HG03442 (cell line): ENCODE data around the gene ZNF624.
"Not testable (repeated sequence)": the region's sequence is repeated elsewhere in the genome, so short reads cannot be mapped to it uniquely, and the experiment has no call there.

ENCODE experiments used
- ATAC-seq: cut with Tn5 transposase; IDR thresholded peaks from one replicate; pipeline ENCODE4 v1.9.1; 2021; ENCODE audit warnings: mild to moderate bottlenecking, moderate library complexity; ENCODE audit not compliant: unreplicated experiment

The ZNF624 gene

DNA sequence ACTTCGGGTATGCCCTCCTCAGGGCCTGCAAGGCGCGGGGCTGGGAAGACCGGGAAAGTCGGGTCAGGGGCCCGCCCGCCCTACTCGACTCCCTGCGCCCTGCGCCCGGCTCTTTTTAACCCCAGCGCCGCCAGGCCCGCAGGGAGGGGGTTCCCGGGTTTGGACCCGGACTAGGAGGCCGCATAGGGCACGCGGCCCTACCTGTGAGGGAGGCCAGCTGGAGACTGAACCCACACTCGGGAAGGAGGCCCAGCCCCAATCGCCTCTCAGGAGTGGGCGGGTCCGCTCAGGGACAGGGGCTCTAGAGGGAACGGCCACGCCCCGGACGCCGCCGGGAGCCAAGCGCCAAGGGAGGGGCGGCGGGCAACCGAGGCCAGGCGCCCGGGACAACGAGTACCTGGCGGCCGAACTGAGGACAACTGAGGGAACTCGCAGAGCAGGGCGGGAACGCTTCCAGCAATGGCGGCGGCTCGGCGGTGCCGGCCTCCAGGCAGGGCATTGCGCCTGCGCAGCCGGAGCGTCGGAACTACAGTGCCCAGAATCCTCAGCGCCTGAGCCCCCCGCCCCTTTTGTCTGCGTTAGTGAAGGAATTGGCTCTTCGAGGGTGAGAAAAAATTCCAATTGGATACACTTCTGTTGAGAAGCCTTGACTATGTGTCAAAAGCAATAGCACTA is at the start of gene ZNF624:
Gene ZNF624, minus strand, starts transcription at position 484 of the 675 bp plus-strand sequence.
- peak; percentile 87 for ATAC-seq

DNA sequence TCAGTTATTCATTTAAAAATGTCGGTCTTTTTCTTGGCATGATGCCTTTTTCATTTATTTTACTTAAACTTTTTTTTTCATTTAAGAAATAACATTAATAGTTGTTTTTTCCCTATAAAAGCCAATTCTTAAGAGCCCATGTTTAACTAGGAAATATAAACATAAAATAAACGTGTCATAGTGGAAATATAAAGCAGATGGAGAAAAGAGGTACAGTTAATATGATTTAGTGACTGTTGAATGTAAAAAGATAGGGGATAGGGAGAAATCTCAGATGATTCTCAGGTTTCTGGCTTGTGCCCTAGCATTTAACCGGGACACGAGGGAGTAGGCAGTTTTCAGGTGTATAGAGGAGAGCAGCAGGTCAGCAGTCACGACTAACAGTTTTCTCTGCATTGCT is 44.0 kb upstream of the ZNF624 start:
- not testable (repeated sequence) for ATAC-seq

- ATAC-seq: not testable (repeated sequence)
These were observed 36.8 kb upstream of the ZNF624 start for GRCh38 chr17:16690447-16690846.

GRCh38 chr17:16689731-16690281 is 36.2 kb upstream of the ZNF624 start, which contains the start of gene CCDC144A:
Gene CCDC144A, plus strand, starts transcription at chr17:16690241. Its CDS starts 160 bp downstream, at chr17:16690401.
- not testable (repeated sequence) for ATAC-seq

DNA sequence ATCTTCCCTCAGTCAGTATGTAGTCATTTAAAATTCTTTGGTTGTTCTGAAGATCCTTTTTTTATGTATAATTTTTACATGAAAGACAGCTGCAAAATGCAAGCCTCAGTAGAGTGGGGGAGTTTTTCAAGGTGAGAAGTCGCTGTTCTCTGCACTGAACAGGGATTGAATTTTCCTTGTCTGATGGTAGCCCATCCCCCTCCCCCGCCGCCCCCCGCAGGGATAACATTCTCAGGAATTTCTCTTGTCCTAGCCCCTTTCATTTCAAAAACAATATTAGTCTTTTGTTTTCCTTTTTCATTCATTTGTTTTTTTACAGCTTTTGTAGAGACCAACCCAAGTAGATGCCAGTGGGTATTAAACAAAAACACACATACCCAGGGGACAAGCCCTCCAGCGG is 33.5 kb upstream of the ZNF624 start:
- not testable (repeated sequence) for ATAC-seq

- not testable (repeated sequence) for ATAC-seq
These were observed 32.4 kb upstream of the ZNF624 start for GRCh38 chr17:16686019-16686418.

DNA sequence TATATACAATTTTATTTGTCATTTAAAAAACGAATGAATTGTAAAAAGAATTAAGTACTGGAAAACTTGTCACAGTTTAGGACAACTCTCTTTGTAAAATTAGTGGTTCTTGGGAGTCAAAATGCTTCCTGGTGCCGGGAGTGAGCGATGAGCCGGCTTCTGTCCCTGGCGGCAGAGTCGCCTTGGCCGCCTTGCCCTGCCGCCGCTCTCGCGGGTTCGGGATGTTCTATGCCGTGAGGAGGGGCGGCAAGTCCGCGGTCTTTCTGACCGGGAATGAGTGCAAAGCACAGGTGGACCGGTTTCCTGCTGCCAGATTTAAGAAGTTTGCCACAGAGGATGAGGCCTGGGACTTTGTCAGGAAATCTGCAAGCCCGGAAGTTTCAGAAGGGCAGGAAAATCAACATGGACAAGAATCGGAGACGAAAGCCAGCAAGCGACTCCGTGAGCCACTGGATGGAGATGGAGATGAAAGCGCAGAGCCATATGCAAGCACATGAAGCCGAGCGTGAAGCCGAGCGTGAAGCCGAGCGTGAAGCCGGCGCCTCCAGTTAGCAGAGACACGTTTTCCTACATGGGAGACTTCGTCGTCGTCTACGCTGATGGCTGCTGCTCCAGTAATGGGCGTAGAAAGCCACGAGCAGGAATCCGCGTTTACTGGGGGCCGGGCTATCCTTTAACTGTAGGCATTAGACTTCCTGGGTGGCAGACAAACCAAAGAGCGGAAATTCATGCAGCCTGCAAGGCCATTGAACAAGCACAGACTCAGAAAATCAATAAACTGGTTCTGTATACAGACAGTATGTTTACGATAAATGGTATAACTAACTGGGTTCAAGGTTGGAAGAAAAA is 29.9 kb upstream of the ZNF624 start:
- not testable (repeated sequence) for ATAC-seq

DNA sequence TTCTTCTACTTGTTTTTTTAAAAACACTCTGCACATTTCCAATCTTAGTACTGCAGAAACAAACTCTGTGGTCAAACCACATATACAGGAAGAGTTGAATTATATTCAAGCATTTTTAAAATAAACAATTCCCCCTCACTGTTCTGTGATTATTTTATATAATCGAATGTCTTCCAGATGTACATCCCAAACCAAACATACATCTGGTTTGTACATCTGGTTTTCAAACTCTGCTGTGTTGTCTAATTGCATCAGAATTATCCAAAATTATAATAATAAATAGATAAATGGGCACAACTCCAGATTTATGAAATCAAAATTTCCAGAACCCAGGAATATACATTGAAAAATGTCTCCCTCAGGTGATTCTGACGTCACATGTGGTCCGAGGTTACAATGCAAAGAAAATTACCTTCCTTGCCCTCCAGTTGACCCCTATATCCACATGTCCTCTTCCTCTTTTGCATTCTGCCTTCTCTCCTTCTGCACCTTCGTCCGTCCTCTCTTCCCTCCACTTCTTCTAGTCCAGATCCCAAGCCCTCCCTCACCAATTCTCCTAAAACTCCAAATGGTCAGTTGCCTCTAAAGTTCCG is 23.1 kb upstream of the ZNF624 start:
- ATAC-seq: no peak

DNA sequence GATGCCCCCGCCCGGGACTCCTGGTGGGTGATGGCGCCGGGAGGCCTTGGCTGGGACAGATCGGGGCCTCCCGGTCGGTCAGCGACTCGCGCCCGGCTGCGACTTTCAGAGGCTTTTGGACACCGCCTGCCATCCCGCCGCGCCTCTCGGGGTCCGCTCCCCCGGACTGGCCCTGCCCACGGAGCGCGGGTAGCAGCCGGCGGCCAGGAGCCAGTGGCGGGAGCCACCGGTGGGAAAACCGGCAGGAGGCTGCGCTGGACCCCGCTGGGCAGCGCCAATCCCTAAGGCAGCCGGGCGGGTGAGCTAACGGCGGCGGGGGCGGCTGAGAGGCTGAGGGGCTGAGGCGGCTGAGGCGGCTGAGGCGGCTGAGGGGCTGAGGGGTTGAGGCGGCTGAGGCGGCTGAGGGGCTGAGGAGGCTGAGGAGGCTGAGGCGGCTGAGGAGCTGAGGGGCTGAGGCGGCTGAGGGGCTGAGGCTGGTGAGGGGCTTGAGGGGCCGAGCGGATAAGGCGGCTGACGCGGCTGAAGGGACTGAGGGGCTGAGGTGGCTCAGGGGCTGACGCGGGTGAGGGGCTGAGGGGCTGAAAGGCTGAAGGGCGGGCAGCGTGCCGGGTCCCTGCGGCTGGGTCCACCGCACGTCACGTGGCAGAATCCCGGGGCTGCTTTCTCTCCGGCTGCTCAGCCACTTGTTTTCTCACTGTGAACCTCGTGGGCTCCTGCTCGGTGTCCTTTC is 13.4 kb upstream of the ZNF624 start:
- ATAC-seq: not testable (repeated sequence)

GRCh38 chr17:16666553-16666906 is 12.9 kb upstream of the ZNF624 start:
- not testable (repeated sequence) for ATAC-seq

DNA sequence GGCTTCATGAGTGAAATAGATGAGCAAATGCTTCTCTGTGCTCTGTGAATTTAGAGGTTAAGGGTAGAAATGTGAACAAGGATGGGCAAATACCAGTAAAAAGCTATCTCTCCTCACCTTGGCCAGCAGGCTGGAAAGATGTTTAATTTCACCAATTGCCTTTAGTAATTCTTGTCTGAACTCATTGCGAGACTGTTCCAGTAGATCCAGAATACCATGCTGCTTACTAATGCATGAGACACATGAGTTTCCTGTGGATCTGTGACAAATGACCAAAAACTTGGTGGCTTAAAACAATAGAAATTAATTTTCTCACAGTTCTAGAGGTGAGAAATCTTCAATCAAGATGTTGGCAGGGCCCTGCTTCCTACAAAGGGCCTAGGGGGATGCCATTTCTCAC is 9.3 kb upstream of the ZNF624 start:
- no peak for ATAC-seq

GRCh38 chr17:16661217-16661616 is 7.6 kb upstream of the ZNF624 start:
- no peak for ATAC-seq

DNA sequence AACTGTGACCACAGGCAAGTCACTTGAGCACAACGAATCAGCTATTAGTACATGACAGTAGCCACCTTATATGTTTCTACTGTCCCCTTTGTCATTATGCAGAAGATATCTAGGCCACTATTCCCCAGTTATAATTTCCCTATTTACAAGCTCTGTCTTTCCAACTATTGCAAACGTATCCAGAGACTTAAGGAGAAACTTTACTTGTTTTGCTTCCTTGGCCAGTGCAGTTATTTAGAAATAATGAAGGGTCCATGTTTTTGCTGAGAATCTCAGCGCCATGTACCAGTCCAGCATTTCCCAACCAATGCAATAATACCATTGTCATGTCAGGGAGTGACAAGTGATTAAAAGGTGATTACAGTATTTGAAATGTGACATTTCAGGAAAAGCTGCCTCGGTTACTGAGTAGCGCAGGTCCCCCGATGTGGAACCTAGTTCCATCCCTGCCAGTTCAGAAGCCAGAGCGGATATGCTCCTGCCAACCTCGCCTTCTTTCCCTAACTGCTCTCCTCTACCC is 743 bp downstream of the ZNF624 start:
- no peak for ATAC-seq

DNA sequence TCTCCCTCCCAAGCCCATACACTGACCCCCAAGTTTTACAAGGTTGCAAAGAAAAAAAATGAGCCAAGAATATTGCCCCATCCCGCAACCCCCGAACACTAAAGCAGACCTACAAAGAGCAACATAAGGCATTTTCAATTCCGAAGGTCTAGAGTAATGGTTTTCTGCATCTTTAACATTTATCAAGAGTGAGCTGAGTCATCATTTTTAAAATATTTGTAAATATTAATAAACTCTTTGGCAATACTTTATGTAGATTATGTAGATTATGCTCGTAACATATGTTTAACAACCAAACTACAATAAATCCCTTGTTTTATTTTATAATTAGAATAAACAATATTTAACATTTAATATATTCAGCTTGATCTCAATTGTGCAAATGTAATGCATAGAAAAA is 1.4 kb downstream of the ZNF624 start:
- ATAC-seq: no peak

GRCh38 chr17:16649585-16649984 is 4.1 kb downstream of the ZNF624 start:
- ATAC-seq: no peak

- ATAC-seq: no peak
These were observed 14.2 kb downstream of the ZNF624 start for GRCh38 chr17:16639438-16639837.

DNA sequence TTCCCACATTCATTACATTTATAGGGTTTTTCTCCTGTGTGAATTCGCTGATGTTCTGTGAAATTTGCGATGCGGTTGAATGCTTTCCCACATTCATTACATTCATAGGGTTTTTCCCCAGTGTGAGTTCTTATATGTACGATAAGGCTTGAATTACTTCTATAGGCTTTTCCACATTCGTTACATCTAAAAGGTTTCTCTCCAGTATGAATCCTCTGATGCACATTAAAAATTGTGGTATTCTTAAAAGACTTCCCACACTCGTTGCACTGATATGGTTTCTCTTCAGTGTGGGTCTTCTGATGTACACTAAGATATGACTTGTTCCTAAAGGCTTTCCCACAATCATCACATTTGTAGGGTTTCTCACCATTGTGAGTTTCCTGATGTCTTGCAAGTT is 30.4 kb downstream of the ZNF624 start:
- no peak for ATAC-seq

GRCh38 chr17:16622540-16623277 is 30.9 kb downstream of the ZNF624 start:
- no peak for ATAC-seq

DNA sequence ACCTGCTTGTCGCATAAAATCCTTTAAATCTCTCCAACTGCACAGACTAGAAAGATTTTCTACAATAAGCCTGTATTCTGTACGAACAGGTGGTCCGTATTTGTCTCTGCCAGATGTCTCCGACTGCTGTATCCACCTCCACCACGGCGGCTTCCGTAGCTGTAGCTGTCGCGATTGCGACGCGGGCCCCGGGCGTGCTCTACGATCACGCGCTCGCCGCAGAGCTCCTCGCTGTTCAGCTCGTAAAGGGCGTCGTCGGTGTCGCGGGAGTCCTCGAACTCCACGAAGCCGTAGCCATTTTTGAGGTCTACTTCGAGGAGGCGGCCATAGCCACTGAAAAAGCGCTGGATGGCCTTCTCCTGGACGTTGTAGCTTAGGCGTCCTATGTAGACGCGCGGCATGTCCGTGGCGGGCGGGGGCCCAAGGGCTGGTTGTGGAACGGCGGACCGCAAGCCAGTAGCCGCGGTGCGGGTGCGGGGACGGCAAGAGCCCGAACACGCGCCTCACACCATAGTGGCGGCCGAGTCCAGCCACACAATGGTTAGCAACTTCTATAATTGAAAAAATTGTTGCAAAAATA is 36.1 kb downstream of the ZNF624 start:
- no peak for ATAC-seq
